ENCODE measurements around the gene ALOXE3. TPM values are rescaled to one million over a fixed set of nuclear protein-coding genes. Genes with fewer than 3 reads are reported as not detected.

Gene ALOXE3
- total RNA-seq, 2 experiments from 2014 or later = 0.09 TPM; not detected in 1

DNA sequence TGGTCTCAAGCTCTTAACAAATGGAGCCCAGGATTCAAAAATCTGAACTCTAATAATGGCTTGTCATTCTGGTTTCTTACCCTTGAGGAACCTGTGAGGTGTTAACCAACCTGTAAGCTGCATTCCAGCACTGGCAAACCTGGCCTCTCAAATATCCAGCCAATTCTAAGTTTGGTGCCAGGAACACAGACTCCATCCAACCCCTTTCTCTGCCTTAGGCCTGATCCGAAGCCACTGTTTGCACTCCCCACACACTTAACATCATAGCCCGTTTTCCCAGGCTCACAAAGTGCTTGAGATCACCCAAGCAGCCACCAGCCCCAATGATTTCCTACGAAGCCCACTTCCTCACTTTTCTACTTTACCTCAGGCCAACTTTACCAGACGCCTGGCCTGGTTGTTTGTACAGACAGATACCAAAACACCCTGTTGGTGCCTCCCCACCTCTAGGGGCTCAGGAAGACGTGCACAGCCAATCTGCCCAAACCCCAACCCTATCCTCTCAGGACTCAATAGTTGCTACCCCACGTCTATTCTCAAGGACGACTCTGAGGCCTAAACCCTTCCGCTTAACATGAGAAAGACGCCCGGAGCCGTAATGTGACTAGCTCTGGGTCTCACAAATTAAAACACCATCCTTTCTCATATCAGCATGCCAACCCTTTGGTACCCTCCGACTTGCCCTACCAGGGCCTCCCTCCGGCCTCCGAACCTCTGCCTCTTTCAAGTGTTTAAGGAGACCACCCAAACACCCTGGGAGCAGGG is 37.1 kb upstream of the ALOXE3 start:
- POLR2A ChIA-PET = interaction anchor here (0.6 to 22.8 kb wide), 15 partner anchors 9 to 222 kb away, joined by 3 to 476 read pairs (median 7); partner anchors contain the start of genes ALOXE3, CTC1, HES7 and PFAS
- Mint-ChIP-seq H3K4me3 (no peak overlapping the region), H3K27me3 (no peaks in the 10 kb centered on the region), H3K27ac (no peak overlapping the region), H3K36me3 (ENCODE audit: low read depth) (peaks cover 24% of the 10 kb centered on the region), H3K4me1 (ENCODE audit: low read depth) (peaks cover 55% of the 10 kb centered on the region), H3K9me3 (no peaks in the 10 kb centered on the region)
- CTCF ChIA-PET = interaction anchor here (1.1 to 5.2 kb wide), 7 partner anchors 16 to 92 kb away, joined by 3 to 27 read pairs (median 6); partner anchors contain the start of genes ALOXE3, CTC1 and HES7
- no peak for ATAC-seq
- peak; percentile 45 for DNase-seq
- TF ChIP-seq, protein P1, sequence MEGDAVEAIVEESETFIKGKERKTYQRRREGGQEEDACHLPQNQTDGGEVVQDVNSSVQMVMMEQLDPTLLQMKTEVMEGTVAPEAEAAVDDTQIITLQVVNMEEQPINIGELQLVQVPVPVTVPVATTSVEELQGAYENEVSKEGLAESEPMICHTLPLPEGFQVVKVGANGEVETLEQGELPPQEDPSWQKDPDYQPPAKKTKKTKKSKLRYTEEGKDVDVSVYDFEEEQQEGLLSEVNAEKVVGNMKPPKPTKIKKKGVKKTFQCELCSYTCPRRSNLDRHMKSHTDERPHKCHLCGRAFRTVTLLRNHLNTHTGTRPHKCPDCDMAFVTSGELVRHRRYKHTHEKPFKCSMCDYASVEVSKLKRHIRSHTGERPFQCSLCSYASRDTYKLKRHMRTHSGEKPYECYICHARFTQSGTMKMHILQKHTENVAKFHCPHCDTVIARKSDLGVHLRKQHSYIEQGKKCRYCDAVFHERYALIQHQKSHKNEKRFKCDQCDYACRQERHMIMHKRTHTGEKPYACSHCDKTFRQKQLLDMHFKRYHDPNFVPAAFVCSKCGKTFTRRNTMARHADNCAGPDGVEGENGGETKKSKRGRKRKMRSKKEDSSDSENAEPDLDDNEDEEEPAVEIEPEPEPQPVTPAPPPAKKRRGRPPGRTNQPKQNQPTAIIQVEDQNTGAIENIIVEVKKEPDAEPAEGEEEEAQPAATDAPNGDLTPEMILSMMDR (IDR thresholded peaks at IDR 0.05) = no peak
- intact Hi-C loops (cut with micrococcal nuclease) = no loop called here

DNA sequence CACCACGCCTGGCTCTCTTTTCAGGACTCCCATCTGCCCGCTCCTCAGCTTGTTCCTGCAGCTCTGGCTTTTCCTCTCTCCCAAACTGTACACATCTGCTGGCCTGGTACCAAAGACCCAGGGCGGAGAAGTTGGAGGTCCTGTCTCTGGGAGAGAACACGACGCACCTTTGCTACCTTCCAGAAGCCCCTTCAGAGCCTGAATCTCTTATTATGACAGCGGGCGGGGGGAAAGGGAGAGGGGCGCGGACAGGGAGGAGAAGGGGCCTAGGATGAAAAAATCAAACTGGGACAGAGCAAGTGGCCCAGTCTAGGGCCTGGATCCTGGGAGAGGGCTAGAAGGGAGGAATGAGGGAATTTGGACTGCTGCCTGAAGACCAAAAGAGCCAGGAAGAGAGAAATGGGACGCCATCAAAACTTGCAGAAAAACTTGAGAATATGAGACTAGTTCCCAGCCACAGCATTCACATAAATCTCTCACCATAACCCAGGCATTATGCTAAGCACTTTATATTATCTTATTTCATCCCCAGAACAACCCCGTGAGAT is 36.4 kb upstream of the ALOXE3 start:
- H3K4me1 Mint-ChIP-seq (ENCODE audit: low read depth) = peaks cover 51% of the 10 kb centered on the region
- no peaks in the 10 kb centered on the region for H3K27me3 Mint-ChIP-seq
- intact Hi-C loops (cut with micrococcal nuclease) = no loop called here
- TF ChIP-seq, protein P1 (IDR thresholded peaks at IDR 0.05) = no peak
- no peak for ATAC-seq
- H3K27ac Mint-ChIP-seq = no peak overlapping the region
- CTCF ChIA-PET = interaction anchor here (1.0 to 5.2 kb wide), 3 partner anchors 15 to 44 kb away, joined by 3 to 27 read pairs (median 14); partner anchors contain the start of gene ALOXE3
- no peaks in the 10 kb centered on the region for H3K9me3 Mint-ChIP-seq
- no peak for DNase-seq
- POLR2A ChIA-PET = interaction anchor here (0.6 to 22.8 kb wide), 11 partner anchors 9 to 223 kb away, joined by 3 to 476 read pairs (median 4); partner anchors contain the start of genes CTC1 and HES7
- no peak overlapping the region for H3K4me3 Mint-ChIP-seq
- H3K36me3 Mint-ChIP-seq (ENCODE audit: low read depth) = peaks cover 23% of the 10 kb centered on the region

DNA sequence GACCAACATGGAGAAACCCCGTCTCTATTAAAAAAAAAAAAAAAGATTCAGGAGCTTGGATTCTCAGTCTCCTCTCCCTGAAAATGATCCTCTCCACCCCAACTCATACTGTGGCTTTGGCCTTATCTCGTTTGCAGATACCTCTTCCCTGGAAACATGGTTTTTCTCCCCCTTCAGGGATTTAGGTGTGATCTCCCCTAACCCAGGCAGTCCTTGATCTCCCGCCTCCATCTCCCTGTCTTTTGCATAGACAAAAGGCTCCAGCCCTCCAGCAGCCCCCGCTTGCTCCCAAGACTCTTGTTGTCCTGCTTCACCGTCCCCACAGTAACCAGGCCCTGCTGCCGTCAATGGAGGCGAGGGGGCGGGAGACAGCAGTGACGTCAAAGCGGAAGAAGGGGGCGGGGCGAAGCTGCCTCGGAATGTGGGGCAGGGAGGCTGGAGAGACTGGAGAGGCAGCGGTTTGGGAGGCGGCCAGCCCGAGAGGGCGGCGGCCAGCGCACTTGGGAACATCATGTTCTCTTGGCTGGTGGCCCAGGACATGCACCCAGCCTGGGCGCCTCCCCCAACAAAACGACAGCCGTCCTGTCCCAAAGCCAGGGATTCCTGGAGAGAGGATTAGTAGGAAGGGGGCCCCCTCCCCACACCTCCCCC is 35.8 kb upstream of the ALOXE3 start:
- Mint-ChIP-seq H3K4me3 (no peak overlapping the region), H3K9me3 (no peaks in the 10 kb centered on the region)
- intact Hi-C loops (cut with micrococcal nuclease) = loop anchor here (2.0 kb wide), 1 partner anchor 29 kb away; the partner anchor contains the start of gene HES7

DNA sequence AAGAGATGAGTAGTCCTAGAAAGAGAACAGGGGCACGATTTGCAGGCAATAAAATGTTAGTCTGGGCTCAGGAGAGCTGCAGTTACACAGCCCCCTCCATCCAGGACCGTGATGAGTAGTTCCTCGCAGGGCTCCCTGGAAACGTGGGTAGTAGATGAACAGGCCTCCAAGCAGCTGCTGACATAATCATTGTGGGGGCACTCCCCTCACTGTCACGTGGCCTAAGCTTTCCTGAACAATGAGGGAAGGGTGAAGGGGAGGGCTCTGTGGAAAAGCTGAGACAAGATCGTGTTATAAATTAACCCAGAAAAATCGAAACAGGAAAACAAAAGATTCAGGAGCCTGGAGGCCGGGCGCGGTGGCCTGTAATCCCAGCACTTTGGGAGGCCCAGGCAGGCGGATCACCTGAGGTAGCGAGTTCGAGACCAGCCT is 35.2 kb upstream of the ALOXE3 start:
- no peak overlapping the region for H3K27ac Mint-ChIP-seq
- ATAC-seq (peak; percentile 7), DNase-seq (peak; percentile 84)
- H3K4me3 Mint-ChIP-seq = no peak overlapping the region
- H3K36me3 Mint-ChIP-seq (ENCODE audit: low read depth) = peaks cover 27% of the 10 kb centered on the region
- ChIA-PET POLR2A (interaction anchor here (0.9 to 22.8 kb wide), 10 partner anchors 8 to 94 kb away, joined by 3 to 476 read pairs (median 8); partner anchors contain the start of genes CTC1, HES7 and VAMP2), CTCF (interaction anchor here (1.0 to 5.2 kb wide), 3 partner anchors 14 to 43 kb away, joined by 3 to 27 read pairs (median 14); partner anchors contain the start of gene ALOXE3)
- no peaks in the 10 kb centered on the region for H3K9me3 Mint-ChIP-seq
- TF ChIP-seq, protein P1 (IDR thresholded peaks at IDR 0.05) = no peak
- peaks cover 41% of the 10 kb centered on the region for H3K4me1 Mint-ChIP-seq (ENCODE audit: low read depth)
- no peaks in the 10 kb centered on the region for H3K27me3 Mint-ChIP-seq
- intact Hi-C loops (cut with micrococcal nuclease) = loop anchor here (2.0 kb wide), 1 partner anchor 29 kb away; the partner anchor contains the start of gene HES7

More for the DNA sequence above, 35.8 kb upstream of the ALOXE3 start:
- no peak overlapping the region for H3K27ac Mint-ChIP-seq
- ChIA-PET CTCF (interaction anchor here (1.0 to 5.2 kb wide), 3 partner anchors 15 to 44 kb away, joined by 3 to 27 read pairs (median 14); partner anchors contain the start of gene ALOXE3), POLR2A (interaction anchor here (0.8 to 22.8 kb wide), 11 partner anchors 8 to 94 kb away, joined by 3 to 476 read pairs (median 8); partner anchors contain the start of genes CTC1, HES7 and VAMP2)
- peak; percentile 7 for ATAC-seq
- TF ChIP-seq, protein P1 (IDR thresholded peaks at IDR 0.05) = no peak
- DNase-seq = peak; percentile 92
- peaks cover 45% of the 10 kb centered on the region for H3K4me1 Mint-ChIP-seq (ENCODE audit: low read depth)
- no peaks in the 10 kb centered on the region for H3K27me3 Mint-ChIP-seq
- peaks cover 28% of the 10 kb centered on the region for H3K36me3 Mint-ChIP-seq (ENCODE audit: low read depth)
